GM10847 (cell line): ENCODE data around the gene BEGAIN.

Experiments used
- POLR2A ChIP-seq: IDR thresholded peaks from 2 replicates; pipeline ENCODE4 v1.6.1; 2011; ENCODE audit not compliant: insufficient read length; ENCODE audit errors: extremely low read depth

The BEGAIN gene

DNA sequence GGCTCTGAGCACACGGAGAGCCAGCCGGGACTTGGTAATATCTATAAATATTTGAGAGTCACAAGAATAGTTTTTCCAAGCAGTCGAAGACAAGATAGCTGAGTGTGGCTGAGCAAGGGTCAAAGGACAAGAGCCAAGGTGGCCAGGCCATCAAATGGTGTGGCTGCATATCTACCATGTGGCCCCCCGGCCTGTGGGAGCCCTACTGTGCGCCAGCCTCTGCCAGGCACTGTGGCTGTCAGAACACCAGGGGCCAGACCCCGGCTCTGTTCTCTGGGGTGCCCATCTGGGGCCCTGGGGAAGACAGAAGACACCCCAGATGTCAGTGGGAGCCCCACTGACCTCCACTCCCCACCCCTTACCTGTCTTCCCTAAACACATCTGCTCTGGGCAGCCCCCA lies 22.7 kb downstream of the BEGAIN start:
- no peak for TF ChIP-seq POLR2A

DNA sequence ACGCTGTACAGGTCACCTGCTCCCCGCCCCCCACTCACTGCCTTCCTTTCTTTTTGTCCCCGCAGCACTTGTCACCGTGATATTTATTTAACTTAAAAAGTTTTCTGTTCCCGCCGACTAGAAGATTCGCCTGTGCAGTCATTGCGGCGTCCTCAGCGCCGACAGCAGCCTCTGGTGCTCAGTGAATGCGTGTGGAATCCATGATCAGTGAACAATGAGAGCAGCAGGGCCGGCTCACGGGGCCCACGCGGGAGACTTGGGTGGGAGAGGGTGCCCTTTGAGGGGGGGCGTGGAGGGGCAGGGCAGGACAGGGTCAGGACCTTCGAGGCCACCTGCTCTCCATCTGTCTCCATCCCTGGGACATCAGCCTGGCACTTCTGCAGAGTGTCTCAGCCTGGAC lies 24.5 kb downstream of the BEGAIN start:
- TF ChIP-seq POLR2A = no peak

DNA sequence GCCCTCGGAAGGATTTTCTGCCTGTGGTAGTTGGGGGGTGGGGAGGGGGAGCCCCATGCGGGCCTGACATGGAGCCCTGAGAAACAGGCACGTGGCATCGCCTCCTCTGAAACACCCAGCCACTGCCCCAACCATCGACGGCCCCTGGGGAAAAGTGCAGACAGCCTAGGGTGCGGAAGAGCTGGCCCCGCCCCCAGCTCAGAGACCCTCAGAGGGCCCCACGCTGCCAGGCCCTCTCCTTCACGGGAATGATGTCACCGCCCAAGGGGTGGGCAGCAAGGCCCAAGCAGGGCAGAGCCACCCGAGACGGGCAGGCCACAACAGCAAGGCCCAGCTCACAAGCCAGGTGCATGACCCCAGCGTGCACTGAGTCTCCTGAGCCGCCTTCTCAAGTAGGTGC lies 26.2 kb downstream of the BEGAIN start:
- no peak for TF ChIP-seq POLR2A

DNA sequence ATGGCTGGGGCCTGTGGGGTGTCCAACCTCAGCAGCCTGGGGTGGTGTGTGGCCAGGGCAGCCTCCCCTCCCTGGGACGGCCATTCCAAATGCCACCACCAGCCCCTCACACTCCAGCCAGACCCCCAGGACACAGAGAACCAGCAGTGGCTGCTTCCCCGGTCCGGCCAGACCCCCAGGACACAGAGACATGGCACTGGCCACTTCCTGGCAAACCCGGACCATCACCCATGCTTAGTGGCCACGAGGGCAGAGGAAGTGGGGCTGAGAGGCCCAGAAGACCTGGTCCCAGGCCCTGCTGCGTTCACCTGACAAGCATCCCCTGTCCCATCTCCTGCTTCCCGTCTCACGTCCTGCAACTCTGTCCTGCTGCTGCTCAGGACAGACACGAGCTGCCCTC lies 26.7 kb downstream of the BEGAIN start:
- no peak for TF ChIP-seq POLR2A

DNA sequence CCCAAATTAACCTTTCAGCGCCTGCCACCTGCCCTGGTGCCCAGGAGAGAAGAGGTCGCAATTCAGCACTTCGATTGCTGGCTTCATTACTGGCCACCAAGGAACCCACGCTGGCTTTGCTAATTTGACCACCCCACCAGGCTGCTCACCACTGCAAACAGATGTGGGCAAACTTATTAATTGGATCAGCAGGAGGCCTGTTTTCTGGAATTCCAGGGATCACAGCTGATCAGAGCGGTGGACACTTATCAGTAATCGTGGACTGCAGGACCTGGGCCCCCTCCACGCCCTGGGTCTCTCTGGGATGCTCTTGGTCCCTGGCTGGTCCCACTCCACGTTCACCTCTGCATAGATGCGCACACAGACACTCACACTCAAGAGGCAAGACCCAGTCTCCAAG lies 27.8 kb downstream of the BEGAIN start:
- TF ChIP-seq POLR2A = no peak

DNA sequence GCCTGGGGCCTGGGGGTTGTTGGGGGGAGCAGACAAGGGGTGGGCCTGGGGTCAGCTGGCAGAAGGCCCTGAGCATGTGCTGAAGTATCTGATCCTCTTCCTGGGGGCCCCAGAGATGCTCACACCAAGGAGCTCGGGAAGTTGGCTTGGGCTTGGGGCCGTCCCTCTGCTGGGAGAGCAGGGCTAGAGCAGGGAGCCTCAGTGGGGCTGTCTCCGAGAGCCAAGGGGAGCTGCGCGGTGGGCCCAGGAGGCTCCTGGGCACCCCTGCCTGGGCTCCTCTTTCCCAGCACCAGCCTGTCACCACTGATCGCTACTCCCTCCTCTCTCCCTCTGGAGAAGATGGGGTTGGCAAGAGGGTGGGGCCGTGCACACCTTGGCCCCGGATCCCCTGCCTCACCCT lies 28.3 kb downstream of the BEGAIN start:
- TF ChIP-seq POLR2A = no peak

DNA sequence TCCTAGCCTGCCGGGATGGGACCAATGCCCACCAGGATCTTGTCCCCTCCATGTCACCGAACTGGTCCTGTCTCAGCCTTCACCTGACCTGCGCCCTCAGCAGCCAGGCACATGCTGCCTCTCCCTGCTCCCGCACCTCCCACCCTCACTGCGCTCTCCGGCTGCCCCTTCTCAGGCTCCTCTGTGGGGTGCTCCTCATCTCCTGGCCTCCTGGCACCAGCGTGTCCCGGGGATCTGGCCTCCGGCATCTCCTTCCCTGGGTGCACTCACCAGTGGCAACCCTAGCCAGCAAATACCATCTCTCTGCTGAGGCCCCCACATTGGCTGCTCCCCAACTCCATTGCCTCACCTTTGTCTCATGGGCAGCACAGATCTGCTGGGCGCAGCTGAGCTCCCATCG lies 29.0 kb downstream of the BEGAIN start:
- no peak for TF ChIP-seq POLR2A

DNA sequence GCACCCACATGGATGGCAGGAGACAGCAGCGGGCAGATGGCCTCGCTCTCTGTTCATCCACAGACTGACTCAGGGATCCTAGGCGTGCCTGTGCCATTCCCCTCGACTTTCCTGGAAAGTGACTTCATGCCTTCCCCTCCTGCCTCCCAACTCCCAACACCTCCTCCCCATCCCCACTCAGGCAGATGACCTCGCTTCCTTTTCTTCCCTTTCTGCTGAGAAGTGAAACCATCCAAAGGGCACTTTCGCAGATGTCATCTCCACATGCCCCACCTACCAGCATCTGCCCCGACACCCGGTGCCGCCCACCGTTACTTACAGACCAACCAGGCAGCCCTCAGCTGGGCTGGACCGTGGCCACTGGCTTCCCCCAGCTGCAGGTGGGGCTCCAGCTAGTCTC lies 29.6 kb downstream of the BEGAIN start:
- TF ChIP-seq POLR2A = no peak

DNA sequence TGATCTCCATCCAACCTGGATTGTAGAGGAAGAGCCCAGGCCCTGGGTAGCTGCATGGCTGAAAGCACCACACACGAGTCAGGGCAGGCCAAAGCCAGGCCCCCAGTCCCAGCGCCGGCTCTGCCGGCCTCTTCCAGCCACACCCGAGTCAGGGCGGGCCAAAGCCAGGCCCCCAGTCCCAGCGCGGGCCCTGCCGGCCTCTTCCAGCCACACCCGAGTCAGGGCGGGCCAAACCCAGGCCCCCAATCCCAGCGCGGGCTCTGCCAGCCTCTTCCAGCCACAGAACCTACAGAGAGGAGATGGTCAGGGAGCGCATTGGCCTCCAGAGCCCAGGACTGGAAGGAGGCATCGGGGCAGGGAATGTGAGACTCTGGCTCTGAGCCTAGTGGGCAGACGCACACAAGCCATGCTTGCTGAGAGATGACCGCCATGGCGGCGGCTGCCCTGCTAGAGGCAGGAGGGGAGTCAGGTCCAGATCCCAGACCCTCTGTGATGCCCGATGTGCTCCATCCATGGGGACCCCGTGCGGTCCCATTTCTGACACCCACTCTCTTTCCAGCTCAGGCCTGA lies 30.2 kb downstream of the BEGAIN start:
- no peak for TF ChIP-seq POLR2A

DNA sequence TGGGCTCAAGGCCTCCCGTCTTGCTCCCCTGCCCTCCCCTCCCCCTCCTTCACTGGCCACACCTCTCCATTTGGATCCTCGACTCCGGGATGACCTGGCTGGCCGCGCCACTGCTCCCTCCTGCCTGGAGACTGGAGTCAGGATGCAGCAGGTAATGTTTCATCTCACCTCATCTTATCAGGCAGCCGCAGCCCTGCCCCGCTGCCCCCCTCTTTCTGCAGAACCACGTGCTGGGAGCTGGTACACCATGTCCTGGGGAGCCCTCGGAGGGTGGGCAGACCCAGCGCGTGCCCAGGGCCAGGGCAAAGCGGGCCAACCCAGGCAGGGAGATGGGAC lies 31.1 kb downstream of the BEGAIN start:
- no peak for TF ChIP-seq POLR2A

DNA sequence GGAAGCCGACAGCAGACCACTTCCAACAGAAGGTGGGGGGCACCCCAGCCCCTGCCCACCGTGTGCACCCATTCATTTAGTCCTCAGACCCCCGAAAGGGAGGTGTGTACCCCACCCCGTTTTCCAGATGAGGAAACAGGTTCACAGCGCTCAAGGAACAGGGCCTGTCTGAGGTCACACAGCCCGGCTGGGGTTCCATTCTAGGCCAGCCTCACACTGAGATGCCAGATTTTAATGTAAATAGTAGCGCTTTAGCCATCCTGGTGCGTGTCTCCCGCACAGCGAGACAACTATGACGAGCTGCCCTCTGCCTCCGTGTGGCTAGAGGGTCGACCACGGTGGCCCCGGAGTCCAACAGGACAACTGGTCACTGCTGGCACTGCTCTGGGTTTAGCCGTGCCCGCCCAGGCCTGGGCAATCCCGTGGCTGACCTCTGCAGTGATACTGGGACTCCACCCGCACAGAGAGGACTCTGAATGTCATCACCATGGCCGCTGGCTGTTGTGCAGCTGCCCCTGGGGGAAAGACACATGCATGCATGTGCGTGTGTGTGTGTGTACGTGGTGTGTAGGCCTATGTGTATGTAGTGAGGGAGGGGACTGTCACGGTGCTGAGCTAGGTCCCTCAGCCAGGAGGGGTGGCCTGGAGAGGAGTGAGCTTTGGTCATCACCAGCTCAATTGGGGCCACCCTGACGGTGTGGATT lies 31.6 kb downstream of the BEGAIN start:
- no peak for TF ChIP-seq POLR2A

DNA sequence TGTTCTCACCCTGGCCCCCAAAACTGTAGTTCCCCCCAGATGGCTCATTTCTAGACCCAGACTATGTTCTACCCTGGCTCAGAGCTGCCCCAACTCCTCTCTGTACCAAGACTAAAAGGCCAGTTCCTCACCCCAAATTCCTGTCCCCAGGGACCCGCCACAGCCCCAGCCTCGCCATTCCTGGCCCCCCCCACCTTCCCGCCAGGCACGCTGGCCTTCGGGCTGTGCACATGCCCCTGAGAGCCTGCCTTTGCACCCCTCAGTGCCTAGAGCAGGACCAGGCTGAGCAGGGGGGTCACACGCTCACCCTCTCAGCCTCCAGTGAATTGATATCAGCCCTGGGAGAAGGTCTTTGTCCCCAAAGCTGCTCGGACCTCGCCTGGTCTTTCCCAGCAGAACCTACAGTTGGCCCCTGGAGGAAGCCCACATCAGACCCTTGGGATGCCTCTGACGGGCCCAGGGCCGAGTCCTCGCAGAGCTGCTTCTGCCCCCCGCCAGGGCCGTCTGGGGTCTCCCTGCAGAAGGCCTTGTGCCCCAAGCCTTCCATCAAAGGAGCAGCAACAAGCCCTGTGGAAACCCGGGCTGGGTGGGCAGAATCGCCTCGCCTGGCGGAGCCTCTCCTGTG lies 32.4 kb downstream of the BEGAIN start:
- TF ChIP-seq POLR2A = no peak

DNA sequence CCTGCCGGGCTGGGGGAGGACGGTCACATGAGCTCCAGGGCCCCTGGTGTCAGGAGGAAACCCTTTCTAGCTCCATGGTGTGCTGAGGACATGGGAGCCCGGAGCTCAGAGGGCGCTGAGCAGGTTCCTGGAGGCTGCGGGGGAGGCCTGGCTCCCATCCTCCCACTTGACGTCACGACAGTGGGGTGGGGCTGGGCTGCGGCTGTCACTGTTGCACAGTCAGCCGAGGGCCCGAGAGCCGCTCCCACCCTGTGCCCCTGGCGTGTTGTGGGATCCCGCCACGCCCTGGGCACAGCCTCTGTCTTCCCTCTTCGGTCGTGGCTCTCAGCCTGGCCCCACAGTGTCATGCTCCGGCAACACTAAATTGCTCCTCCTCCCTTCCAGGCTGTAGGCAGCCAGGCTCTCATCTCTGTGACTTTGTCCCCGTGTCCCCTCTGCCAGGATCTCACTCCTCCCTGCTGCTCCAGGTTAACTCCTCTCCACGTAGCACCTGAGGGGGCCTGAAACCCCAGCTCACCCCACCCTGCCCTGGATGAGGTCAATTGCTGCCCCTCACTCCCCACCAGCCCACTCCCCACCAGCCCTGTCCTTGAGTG lies 33.0 kb downstream of the BEGAIN start:
- TF ChIP-seq POLR2A = no peak

DNA sequence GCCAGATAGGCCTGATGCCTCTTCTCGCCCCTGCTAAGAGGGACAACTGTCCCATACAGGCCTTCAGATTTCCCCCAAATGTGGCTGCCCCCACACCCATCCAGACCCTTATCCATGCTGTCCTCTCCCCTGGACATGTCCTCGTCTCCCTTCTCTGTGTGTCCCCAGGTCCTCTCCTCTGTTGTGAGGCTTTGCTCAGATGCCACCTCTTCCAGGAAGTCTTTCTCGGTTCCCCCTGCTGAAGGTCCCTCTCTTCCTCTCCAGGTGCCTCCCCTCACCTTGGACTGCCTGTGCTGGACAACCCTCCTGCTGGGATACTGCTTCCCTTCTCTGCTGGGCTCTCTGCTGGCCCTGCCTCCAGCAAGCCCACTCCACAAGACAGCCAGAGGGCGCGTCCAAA lies 33.7 kb downstream of the BEGAIN start:
- no peak for TF ChIP-seq POLR2A

DNA sequence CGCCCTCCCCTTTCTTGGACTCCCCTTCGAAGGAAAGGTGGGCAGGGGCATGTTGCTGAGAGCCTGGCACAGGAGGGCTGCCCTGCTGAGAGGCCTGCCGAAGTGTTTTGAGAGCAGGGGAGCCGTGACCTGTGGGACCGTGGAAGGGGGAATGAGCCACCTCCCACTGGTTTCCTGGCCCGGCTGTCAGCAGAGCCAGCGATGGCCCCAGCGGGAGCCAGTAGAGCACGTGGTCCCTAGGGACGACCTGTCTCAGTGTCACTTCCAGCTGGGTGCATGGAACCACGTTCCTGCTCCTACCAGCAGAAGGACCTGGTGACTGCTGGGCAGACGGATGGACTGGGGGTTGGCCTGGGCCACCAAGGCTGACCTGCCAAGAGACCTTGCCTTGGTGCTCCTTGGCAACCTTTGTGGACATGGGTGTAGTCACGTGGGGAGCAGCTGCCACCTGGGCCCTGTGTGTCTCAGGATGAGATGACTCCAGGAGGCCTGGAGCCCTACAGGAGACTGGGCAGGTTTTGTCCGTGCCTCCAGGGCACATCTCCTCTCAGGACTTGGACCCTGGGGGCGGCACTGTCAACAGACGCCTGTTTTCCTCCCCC lies 34.6 kb downstream of the BEGAIN start:
- no peak for TF ChIP-seq POLR2A

DNA sequence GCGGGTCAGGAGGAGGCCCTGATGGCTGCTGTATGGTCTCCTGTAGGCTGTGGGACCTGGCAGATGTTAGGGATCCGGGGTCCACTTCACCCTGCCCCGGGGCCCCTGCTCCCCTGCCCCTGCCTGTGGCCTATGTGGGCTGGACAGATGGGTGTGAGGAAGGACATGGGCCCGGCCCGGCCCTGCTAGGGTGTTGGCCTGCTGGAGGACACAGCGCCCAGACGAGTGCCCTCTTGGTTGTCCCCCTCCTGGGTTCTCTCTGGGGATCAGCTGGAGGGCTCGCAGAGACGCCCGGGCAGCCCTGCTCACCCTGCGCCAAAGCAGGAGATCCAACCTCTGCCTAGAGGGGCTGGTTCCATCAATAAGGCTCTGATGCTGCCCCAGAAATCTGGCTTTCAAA lies 36.2 kb downstream of the BEGAIN start:
- no peak for TF ChIP-seq POLR2A
